HepG2 (cell line): Measurements from ENCODE around the gene SRSF6. TPM values are rescaled to one million over a fixed set of nuclear protein-coding genes. Genes with fewer than 3 reads are reported as not detected.
A peak's percentile ranks its signal among the peaks of the same experiment; 100 is the strongest.

ENCODE experiments used
- ATAC-seq: fragments of 200-7000 bp; cut with Tn5 transposase; 3 replicates; pipeline ENCODE4 v1.9.1; 2020; ENCODE audit warnings: mild to moderate bottlenecking, moderate library complexity
- BruUV-seq: library from RNA; stranded (reverse); fragments of 400-500 nt; replicated peaks from 2 replicates; lab custom pipeline; 2021; lab: Mats Ljungman, UMichigan
- CTCF ChIA-PET: fragments of 300-600 bp; formaldehyde crosslinking; extraction: SDS; loops from one replicate; lab custom pipeline; 2021; ENCODE audit warnings: low total read pairs, inconsistent platforms, low intra/inter-chr PET ratio; lab: Yijun Ruan, JAX
- POLR2A ChIA-PET: fragments of 350-600 bp; sonication (Branson Sonifier 250); formaldehyde crosslinking; loops from one replicate; lab custom pipeline; 2020; ENCODE audit warnings: antibody characterized with exemption, inconsistent platforms; lab: Yijun Ruan, JAX
- DNase-seq: peaks from one replicate; pipeline ENCODE4 v3.0.0-alpha.2; 2015; ENCODE audit warnings: low spot score
- FAIRE-seq: peaks from 3 replicates; lab custom pipeline; 2011; peaks lifted over from hg19 to GRCh38; lab: Jason Lieb, UNC
- H2AFZ ChIP-seq: one replicate; pipeline ENCODE4 v1.6.1; 2011; ENCODE audit warnings: low read length, inconsistent platforms
- H3K27ac ChIP-seq: fragments of 300-600 bp; 3 replicates; pipeline ENCODE4 v1.8.0; 2011; ENCODE audit warnings: mixed run types, mild to moderate bottlenecking, mixed read lengths, low read length, inconsistent platforms; ENCODE audit not compliant: insufficient read depth; ENCODE audit errors: extremely low read length
- H3K27me3 ChIP-seq, 2 experiments: fragments of 200-600 bp in 1 of 2; 2 replicates in 1 of 2; 3 replicates in 1 of 2; pipeline versions ENCODE4 v1.6.0 to v1.8.0; 2011; ENCODE audit warnings: low read length in 2 of 2, mild to moderate bottlenecking in 2 of 2, moderate library complexity in 2 of 2, inconsistent platforms in 1 of 2; ENCODE audit not compliant: insufficient read depth in 2 of 2, control insufficient read depth in 1 of 2
- H3K36me3 ChIP-seq, 2 experiments: fragments of 200-600 bp in 1 of 2; replicated peaks in 1 of 2; 2 replicates in 1 of 2; 3 replicates in 1 of 2; pipeline versions ENCODE4 v1.5.1 to v1.8.0; 2011; ENCODE audit warnings: low read length in 2 of 2, inconsistent platforms in 1 of 2; ENCODE audit not compliant: insufficient read depth in 2 of 2, control insufficient read depth in 1 of 2
- H3K4me1 ChIP-seq: 2 replicates; pipeline ENCODE4 v1.5.1; 2012; ENCODE audit warnings: low read length, inconsistent platforms; ENCODE audit not compliant: insufficient read depth
- H3K4me2 ChIP-seq: 2 replicates; pipeline ENCODE4 v1.6.0; 2011; ENCODE audit warnings: low read depth, low read length, inconsistent platforms
- H3K4me3 ChIP-seq, 3 experiments: fragments of 200-600 bp in 1 of 3; sonication (generic), shearing (Covaris generic) in 1 of 3; replicated peaks in 1 of 3; 2 replicates each; pipeline ENCODE4 v1.5.1; 2011 to 2016; ENCODE audit warnings: low read length in 3 of 3, inconsistent platforms in 2 of 3, low read depth in 2 of 3, mild to moderate bottlenecking in 2 of 3, control low read depth in 1 of 3, mixed read lengths in 1 of 3; ENCODE audit not compliant: insufficient read depth in 1 of 3
- H3K79me2 ChIP-seq: one replicate; pipeline ENCODE4 v1.6.1; 2011; ENCODE audit warnings: low read length, inconsistent platforms; ENCODE audit not compliant: insufficient read depth
- H3K9ac ChIP-seq: 2 replicates; pipeline ENCODE4 v1.6.0; 2011; ENCODE audit warnings: mild to moderate bottlenecking, low read depth, low read length, inconsistent platforms; ENCODE audit not compliant: insufficient read depth
- H3K9me3 ChIP-seq: 2 replicates; pipeline ENCODE4 v1.5.1; 2012; ENCODE audit warnings: mild to moderate bottlenecking, low read length
- H4K20me1 ChIP-seq: 2 replicates; pipeline ENCODE4 v1.6.0; 2011; ENCODE audit warnings: inconsistent platforms, mild to moderate bottlenecking, low read length, moderate library complexity; ENCODE audit not compliant: insufficient read depth
- ELF4 ChIP-seq: sonication (generic); formaldehyde crosslinking; IDR thresholded peaks from 2 replicates; pipeline ENCODE4 v1.5.0; 2020; ENCODE audit warnings: missing genetic modification reagents, mild to moderate bottlenecking, moderate library complexity, borderline replicate concordance
- MED1 ChIP-seq: sonication (generic); formaldehyde crosslinking; IDR thresholded peaks from 2 replicates; pipeline ENCODE4 v1.4.0; 2020; ENCODE audit warnings: missing genetic modification reagents
- MEF2D ChIP-seq: sonication (generic); formaldehyde crosslinking; IDR thresholded peaks from 2 replicates; pipeline ENCODE4 v1.5.1; 2020; ENCODE audit warnings: mild to moderate bottlenecking, missing genetic modification reagents
- MIXL1 ChIP-seq: IDR thresholded peaks from 2 replicates; pipeline ENCODE4 v1.6.1; 2016
- MZF1 ChIP-seq: sonication (generic); formaldehyde crosslinking; IDR thresholded peaks from 2 replicates; pipeline ENCODE4 v1.8.1; 2023; ENCODE audit warnings: mild to moderate bottlenecking, missing genetic modification reagents, borderline replicate concordance
- PPARG ChIP-seq: conservative IDR thresholded peaks from 2 replicates; pipeline ENCODE4 v1.6.1; 2016; ENCODE audit warnings: missing biosample characterization, missing genetic modification reagents
- RARA ChIP-seq: IDR thresholded peaks from 2 replicates; pipeline ENCODE4 v1.6.1; 2016; ENCODE audit warnings: missing genetic modification reagents, missing compliant biosample characterization
- SYNCRIP ChIP-seq: fragments of 200-400 bp; formaldehyde crosslinking; IDR thresholded peaks from 2 replicates; pipeline ENCODE4 v1.6.1; 2018; ENCODE audit warnings: mild to moderate bottlenecking, low read depth, low read length; ENCODE audit not compliant: insufficient read depth
- WIZ ChIP-seq: sonication (generic); formaldehyde crosslinking; IDR thresholded peaks from 2 replicates; pipeline ENCODE4 v1.5.1; 2020; ENCODE audit warnings: mild to moderate bottlenecking, missing genetic modification reagents
- ZNF296 ChIP-seq: sonication (generic); formaldehyde crosslinking; conservative IDR thresholded peaks from 2 replicates; pipeline ENCODE4 v1.5.0; 2020; ENCODE audit warnings: mild to moderate bottlenecking, missing genetic modification reagents
- ZNF331 ChIP-seq: sonication (generic); formaldehyde crosslinking; IDR thresholded peaks from 2 replicates; pipeline ENCODE4 v1.4.0; 2020; ENCODE audit warnings: missing genetic modification reagents
- ZNF430 ChIP-seq: sonication (generic); formaldehyde crosslinking; IDR thresholded peaks from 2 replicates; pipeline ENCODE4 v1.9.0; 2021; ENCODE audit warnings: mild to moderate bottlenecking, missing genetic modification reagents
- ZNF530 ChIP-seq: sonication (generic); formaldehyde crosslinking; IDR thresholded peaks from 2 replicates; pipeline ENCODE4 v1.5.0; 2020; ENCODE audit warnings: low read depth, mild to moderate bottlenecking, missing genetic modification reagents
- ZNF652 ChIP-seq: IDR thresholded peaks from 2 replicates; pipeline ENCODE4 v1.6.1; 2016; ENCODE audit warnings: low read depth, borderline replicate concordance
- ZNF781 ChIP-seq: sonication (generic); formaldehyde crosslinking; IDR thresholded peaks from 2 replicates; pipeline ENCODE4 v1.5.1; 2020; ENCODE audit warnings: borderline replicate concordance, mild to moderate bottlenecking, missing genetic modification reagents; ENCODE audit errors: not compliant biosample characterization
- WGBS: methylation state at CpG from one replicate; pipeline ENCODE4 v1.1.6; 2017; ENCODE audit warnings: low lambda C conversion rate; 5-methylcytosine and 5-hydroxymethylcytosine counted together
- in situ Hi-C: cut with HindIII; loops from 2 replicates; pipeline ENCODE4 v1.10.0; 2017; ENCODE audit warnings: low pct_unique_long_range_greater_than_20kb; ENCODE audit not compliant: extremely low pct_ligation_motif_present
- intact Hi-C: fragments of 100-400 bp; cut with micrococcal nuclease; formaldehyde crosslinking; loops from one replicate; pipeline ENCODE4 v1.10.0; 2022; ENCODE audit not compliant: unreplicated experiment
- polyA plus RNA-seq, 8 experiments: library from polyadenylated mRNA; depleted of rRNA in 3 of 8; stranded (reverse) in 7 of 8; unstranded in 1 of 8; fragments of >200 nt; fragmentation: Illumina TruSeq in 4 of 8; extraction: Trizol in 4 of 8; gene quantifications; 2 replicates each; pipeline versions ENCODE4 v1.2.1 to v1.2.3, GENCODE V29; 2011 to 2016; ENCODE audit warnings: low read depth in 4 of 8, missing spikeins in 1 of 8, mixed read lengths in 1 of 8; ENCODE audit not compliant: insufficient read depth in 1 of 8
- total RNA-seq, 5 experiments: library from RNA; depleted of rRNA; stranded (reverse); fragments of >200 nt; fragmentation: Illumina TruSeq; extraction: Trizol; gene quantifications; 2 replicates each; pipeline ENCODE4 v1.2.3, GENCODE V29; 2016; ENCODE audit warnings: low read depth in 1 of 5
- TF ChIP-seq, protein P1 (sequence below): sonication (generic); formaldehyde crosslinking; conservative IDR thresholded peaks from 2 replicates; pipeline ENCODE4 v1.4.0; 2020; ENCODE audit warnings: mild to moderate bottlenecking, missing genetic modification reagents, moderate library complexity
- TF ChIP-seq, protein P2 (sequence below): IDR thresholded peaks from 2 replicates; pipeline ENCODE4 v1.4.0; 2020; ENCODE audit warnings: mild to moderate bottlenecking, missing genetic modification reagents

SRSF6 gene
- total and polyA plus RNA-seq, 2 of the 13 experiments (the other 11 are each of a cell fraction or from before 2014, with no cell fraction given), result 156 to 194 TPM

DNA sequence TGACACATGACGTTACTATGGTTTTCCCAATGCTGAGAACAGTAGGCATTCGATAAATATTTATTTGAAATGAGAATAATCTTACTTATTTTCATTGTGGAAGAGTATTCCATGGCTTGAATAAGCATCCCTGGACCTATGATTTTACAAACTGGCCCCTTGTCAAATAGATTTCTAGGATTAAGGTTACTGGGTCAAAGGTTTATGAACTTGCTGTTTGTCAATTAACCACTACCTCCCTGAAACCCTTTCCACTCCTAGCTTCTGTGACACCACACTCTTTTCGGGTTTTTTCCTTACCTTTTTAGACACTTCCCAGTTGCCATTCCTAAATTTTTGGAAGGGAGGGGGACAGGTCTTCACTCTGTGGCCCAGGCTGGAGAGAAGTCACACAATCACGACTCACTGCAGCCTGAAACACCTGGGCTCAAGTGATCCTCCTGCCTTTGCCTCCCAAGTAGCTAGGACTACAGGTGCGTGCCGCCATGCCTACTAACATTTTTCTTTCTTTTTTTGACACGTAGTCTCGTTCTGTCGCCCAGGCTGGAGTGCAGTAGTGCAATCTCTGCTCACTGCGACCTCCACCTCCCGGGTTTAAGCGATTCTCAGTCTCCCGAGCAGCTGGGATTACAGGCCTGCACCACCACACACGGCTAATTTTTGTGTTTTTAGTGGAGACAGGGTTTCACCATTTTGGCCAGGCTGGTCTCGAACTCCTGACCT, 5.1 kb upstream of the SRSF6 start:
- FAIRE-seq (peak; percentile 49), ATAC-seq (no peak), DNase-seq (no peak)
- WGBS, result 46% methylated on average over 15 of the region's 15 CpGs
- H3K4me1 ChIP-seq, result peaks cover 53% of the 10 kb centered on the region
- H3K4me3 ChIP-seq, result no peak overlapping the region
- H3K4me2 ChIP-seq, result peak overlapping the region; percentile 15
- in situ Hi-C loops (no loop called here), intact Hi-C loops (no loop called here)
- CTCF ChIA-PET, result interaction anchor here (0.7 kb wide), 1 partner anchor 147 kb away, joined by 3 read pairs; no protein-coding TSS in a partner anchor
- H4K20me1 ChIP-seq, result no peaks in the 10 kb centered on the region
- BruUV-seq, result no TSS peak
- H3K79me2 ChIP-seq, result no peaks in the 10 kb centered on the region
- no peaks in the 10 kb centered on the region for H3K9me3 ChIP-seq
- peaks cover 0 to 2% of the 10 kb centered on the region in 2 experiments; a peak in 1 of 5 replicates for H3K27me3 ChIP-seq
- H2AFZ ChIP-seq, result no peak overlapping the region
- POLR2A ChIA-PET, result interaction anchor here (2.0 kb wide), 1 partner anchor 62 kb away, joined by 4 read pairs; no protein-coding TSS in a partner anchor
- H3K9ac ChIP-seq, result no peak overlapping the region
- H3K36me3 ChIP-seq, result no peaks in the 10 kb centered on the region
- no peak overlapping the region for H3K27ac ChIP-seq
- TF ChIP-seq, protein P1, sequence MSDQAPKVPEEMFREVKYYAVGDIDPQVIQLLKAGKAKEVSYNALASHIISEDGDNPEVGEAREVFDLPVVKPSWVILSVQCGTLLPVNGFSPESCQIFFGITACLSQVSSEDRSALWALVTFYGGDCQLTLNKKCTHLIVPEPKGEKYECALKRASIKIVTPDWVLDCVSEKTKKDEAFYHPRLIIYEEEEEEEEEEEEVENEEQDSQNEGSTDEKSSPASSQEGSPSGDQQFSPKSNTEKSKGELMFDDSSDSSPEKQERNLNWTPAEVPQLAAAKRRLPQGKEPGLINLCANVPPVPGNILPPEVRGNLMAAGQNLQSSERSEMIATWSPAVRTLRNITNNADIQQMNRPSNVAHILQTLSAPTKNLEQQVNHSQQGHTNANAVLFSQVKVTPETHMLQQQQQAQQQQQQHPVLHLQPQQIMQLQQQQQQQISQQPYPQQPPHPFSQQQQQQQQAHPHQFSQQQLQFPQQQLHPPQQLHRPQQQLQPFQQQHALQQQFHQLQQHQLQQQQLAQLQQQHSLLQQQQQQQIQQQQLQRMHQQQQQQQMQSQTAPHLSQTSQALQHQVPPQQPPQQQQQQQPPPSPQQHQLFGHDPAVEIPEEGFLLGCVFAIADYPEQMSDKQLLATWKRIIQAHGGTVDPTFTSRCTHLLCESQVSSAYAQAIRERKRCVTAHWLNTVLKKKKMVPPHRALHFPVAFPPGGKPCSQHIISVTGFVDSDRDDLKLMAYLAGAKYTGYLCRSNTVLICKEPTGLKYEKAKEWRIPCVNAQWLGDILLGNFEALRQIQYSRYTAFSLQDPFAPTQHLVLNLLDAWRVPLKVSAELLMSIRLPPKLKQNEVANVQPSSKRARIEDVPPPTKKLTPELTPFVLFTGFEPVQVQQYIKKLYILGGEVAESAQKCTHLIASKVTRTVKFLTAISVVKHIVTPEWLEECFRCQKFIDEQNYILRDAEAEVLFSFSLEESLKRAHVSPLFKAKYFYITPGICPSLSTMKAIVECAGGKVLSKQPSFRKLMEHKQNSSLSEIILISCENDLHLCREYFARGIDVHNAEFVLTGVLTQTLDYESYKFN, result peak; percentile 56
- 0 out of 2 replicates have a peak, but pooled peaks have one; percentile 15 for TF ChIP-seq WIZ
- no peak for TF ChIP-seq ZNF530
- TF ChIP-seq SYNCRIP, result no peak
- peak; percentile 70 for TF ChIP-seq MIXL1 (CRISPR knock-in tag)
- TF ChIP-seq ZNF430 (CRISPR knock-in tag), result 0 out of 2 replicates have a peak, but pooled peaks have one; percentile 33
- peak; percentile 58 for TF ChIP-seq ZNF781 (CRISPR knock-in tag)
- TF ChIP-seq PPARG (CRISPR knock-in tag), result peak; percentile 97
- TF ChIP-seq ZNF296 (CRISPR knock-in tag), result 0 out of 2 replicates have a peak, but pooled peaks have one; percentile 19
- TF ChIP-seq ZNF652 (CRISPR knock-in tag), result peak; percentile 94
- TF ChIP-seq ZNF331 (CRISPR knock-in tag), result peak; percentile 13; the same call in 1 of the 2 replicates
- TF ChIP-seq, protein P2, sequence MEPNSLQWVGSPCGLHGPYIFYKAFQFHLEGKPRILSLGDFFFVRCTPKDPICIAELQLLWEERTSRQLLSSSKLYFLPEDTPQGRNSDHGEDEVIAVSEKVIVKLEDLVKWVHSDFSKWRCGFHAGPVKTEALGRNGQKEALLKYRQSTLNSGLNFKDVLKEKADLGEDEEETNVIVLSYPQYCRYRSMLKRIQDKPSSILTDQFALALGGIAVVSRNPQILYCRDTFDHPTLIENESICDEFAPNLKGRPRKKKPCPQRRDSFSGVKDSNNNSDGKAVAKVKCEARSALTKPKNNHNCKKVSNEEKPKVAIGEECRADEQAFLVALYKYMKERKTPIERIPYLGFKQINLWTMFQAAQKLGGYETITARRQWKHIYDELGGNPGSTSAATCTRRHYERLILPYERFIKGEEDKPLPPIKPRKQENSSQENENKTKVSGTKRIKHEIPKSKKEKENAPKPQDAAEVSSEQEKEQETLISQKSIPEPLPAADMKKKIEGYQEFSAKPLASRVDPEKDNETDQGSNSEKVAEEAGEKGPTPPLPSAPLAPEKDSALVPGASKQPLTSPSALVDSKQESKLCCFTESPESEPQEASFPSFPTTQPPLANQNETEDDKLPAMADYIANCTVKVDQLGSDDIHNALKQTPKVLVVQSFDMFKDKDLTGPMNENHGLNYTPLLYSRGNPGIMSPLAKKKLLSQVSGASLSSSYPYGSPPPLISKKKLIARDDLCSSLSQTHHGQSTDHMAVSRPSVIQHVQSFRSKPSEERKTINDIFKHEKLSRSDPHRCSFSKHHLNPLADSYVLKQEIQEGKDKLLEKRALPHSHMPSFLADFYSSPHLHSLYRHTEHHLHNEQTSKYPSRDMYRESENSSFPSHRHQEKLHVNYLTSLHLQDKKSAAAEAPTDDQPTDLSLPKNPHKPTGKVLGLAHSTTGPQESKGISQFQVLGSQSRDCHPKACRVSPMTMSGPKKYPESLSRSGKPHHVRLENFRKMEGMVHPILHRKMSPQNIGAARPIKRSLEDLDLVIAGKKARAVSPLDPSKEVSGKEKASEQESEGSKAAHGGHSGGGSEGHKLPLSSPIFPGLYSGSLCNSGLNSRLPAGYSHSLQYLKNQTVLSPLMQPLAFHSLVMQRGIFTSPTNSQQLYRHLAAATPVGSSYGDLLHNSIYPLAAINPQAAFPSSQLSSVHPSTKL (CRISPR knock-in tag), result peak; percentile 43; the same call in 1 of the 2 replicates
- no peak for TF ChIP-seq ELF4 (CRISPR knock-in tag)
- TF ChIP-seq RARA, result peak; percentile 92
- 0 out of 2 replicates have a peak, but pooled peaks have one; percentile 19 for TF ChIP-seq MEF2D
- TF ChIP-seq MZF1 (CRISPR knock-in tag), result 0 out of 2 replicates have a peak, but pooled peaks have one; percentile 32
- TF ChIP-seq MED1 (CRISPR knock-in tag), result peak; percentile 54; the same call in 1 of the 2 replicates
